Neural progenitor cell (in vitro differentiated cells): ENCODE measurements around the gene SNRPF. TPM values are rescaled to one million over a fixed set of nuclear protein-coding genes. Genes with fewer than 3 reads are reported as not detected.

Experiments used
- DNase-seq: peaks from one replicate; pipeline ENCODE4 v3.0.0-alpha.2; 2016; ENCODE audit warnings: low spot score
- H2AFZ ChIP-seq: fragments of 200-600 bp; sonication (generic); replicated peaks from 2 replicates; pipeline ENCODE4 v1.6.1; 2016; ENCODE audit warnings: antibody characterized with exemption
- H3F3A ChIP-seq: fragments of 200-600 bp; sonication (generic); 2 replicates; pipeline ENCODE4 v1.6.1; 2016; ENCODE audit warnings: antibody characterized with exemption, low read depth
- H3K27ac ChIP-seq: fragments of 200-600 bp; sonication (generic); 2 replicates; pipeline ENCODE4 v1.5.1; 2016; ENCODE audit warnings: mild to moderate bottlenecking
- H3K27me3 ChIP-seq: fragments of 200-600 bp; sonication (generic); 2 replicates; pipeline ENCODE4 v1.6.1; 2016; ENCODE audit warnings: mild to moderate bottlenecking, moderate library complexity
- H3K36me3 ChIP-seq: fragments of 200-600 bp; sonication (generic); 2 replicates; pipeline ENCODE4 v1.5.1; 2016
- H3K4me1 ChIP-seq: fragments of 200-600 bp; sonication (generic); 2 replicates; pipeline ENCODE4 v1.6.1; 2016; ENCODE audit warnings: mixed run types
- H3K4me2 ChIP-seq: fragments of 200-600 bp; sonication (generic); 2 replicates; pipeline ENCODE4 v1.6.1; 2016
- H3K4me3 ChIP-seq: fragments of 200-600 bp; sonication (generic); 2 replicates; pipeline ENCODE4 v1.5.1; 2016
- H3K79me2 ChIP-seq: fragments of 200-600 bp; sonication (generic); 2 replicates; pipeline ENCODE4 v1.6.1; 2016; ENCODE audit warnings: low read depth
- H3K9ac ChIP-seq: fragments of 200-600 bp; sonication (generic); 2 replicates; pipeline ENCODE4 v1.6.1; 2016
- H3K9me3 ChIP-seq: fragments of 200-600 bp; sonication (generic); 2 replicates; pipeline ENCODE4 v1.5.1; 2016; ENCODE audit warnings: low read depth
- H4K20me1 ChIP-seq: fragments of 200-600 bp; sonication (generic); 2 replicates; pipeline ENCODE4 v1.6.1; 2016; ENCODE audit warnings: low read depth
- H3K27ac Mint-ChIP-seq: 3 replicates; pipeline ENCODE4 v1.8.0; 2021; ENCODE audit warnings: mixed read lengths
- H3K27me3 Mint-ChIP-seq: 2 replicates; pipeline ENCODE4 v1.8.0; 2022; ENCODE audit warnings: low read depth, mild to moderate bottlenecking, inconsistent platforms, moderate library complexity, mixed read lengths; ENCODE audit not compliant: insufficient read depth
- H3K36me3 Mint-ChIP-seq: 3 replicates; pipeline ENCODE4 v1.8.0; 2021; ENCODE audit warnings: mixed read lengths
- H3K4me1 Mint-ChIP-seq: 3 replicates; pipeline ENCODE4 v1.8.0; 2021; ENCODE audit warnings: mixed read lengths
- H3K4me3 Mint-ChIP-seq: 3 replicates; pipeline ENCODE4 v1.8.0; 2021; ENCODE audit warnings: mild to moderate bottlenecking, moderate library complexity, mixed read lengths
- H3K9me3 Mint-ChIP-seq: 3 replicates; pipeline ENCODE4 v1.8.0; 2020; ENCODE audit warnings: mixed read lengths
- EZH2 ChIP-seq: fragments of 200-600 bp; sonication (generic); IDR thresholded peaks from 2 replicates; pipeline ENCODE4 v1.6.1; 2017; ENCODE audit warnings: antibody characterized with exemption, mild to moderate bottlenecking, moderate library complexity
- EZH2phosphoT487 ChIP-seq: fragments of 200-600 bp; sonication (generic); IDR thresholded peaks from 2 replicates; pipeline ENCODE4 v1.6.1; 2017; ENCODE audit warnings: antibody characterized with exemption
- total RNA-seq: library from RNA; depleted of rRNA; stranded (reverse); fragments of >200 nt; gene quantifications from 2 replicates; pipeline ENCODE4 v1.2.3, GENCODE V29; 2015; ENCODE audit warnings: low replicate concordance
- TF ChIP-seq, protein P1 (sequence below): fragments of 200-600 bp; sonication (generic); IDR thresholded peaks from 2 replicates; pipeline ENCODE4 v1.5.1; 2017; ENCODE audit warnings: antibody characterized with exemption, mild to moderate bottlenecking

Gene SNRPF
- total RNA-seq, 1 donor from 2014 or later, result 49.7 TPM

DNA sequence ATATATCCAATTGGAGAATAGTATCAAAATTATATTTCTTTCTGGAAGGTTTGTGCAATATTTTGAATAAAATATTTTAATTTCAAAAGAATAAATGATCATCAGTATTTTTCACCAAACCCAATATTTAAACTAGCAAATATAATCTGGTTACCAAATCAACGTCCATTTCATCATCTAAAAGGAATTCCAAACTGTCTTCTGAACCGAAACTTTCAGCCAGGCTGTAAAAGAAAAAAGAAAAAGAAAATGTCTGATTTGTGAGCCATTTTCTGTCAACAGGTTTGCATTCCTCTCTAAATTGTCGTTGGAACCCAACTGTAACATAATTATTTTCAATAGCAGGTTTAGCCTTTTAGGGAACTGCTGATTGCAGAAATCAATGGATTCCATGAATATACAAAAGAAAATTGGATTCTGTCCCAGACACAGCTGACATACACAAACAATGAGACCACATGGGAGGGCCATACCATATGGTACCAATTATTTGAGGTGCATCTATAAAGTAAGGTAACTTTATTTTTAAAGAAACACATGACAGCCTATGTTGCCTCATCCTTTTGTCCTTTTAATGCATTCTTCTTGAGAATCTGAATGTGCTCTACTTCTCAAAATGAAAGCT is 22.7 kb downstream of the SNRPF start:
- H3K9me3 ChIP-seq, result no peaks in the 10 kb centered on the region
- Mint-ChIP-seq H3K9me3 (no peaks in the 10 kb centered on the region), H3K27ac (no peak overlapping the region), H3K4me1 (no peaks in the 10 kb centered on the region), H3K36me3 (no peaks in the 10 kb centered on the region), H3K27me3 (no peaks in the 10 kb centered on the region), H3K4me3 (no peak overlapping the region)
- H3K27me3 ChIP-seq, result no peaks in the 10 kb centered on the region
- no peak overlapping the region for H3K9ac ChIP-seq
- no peak overlapping the region for H3K27ac ChIP-seq
- H3K79me2 ChIP-seq, result no peaks in the 10 kb centered on the region
- H3K4me3 ChIP-seq, result no peak overlapping the region
- no peaks in the 10 kb centered on the region for H3F3A ChIP-seq
- no peak overlapping the region for H3K4me2 ChIP-seq
- DNase-seq, result no peak
- no peak overlapping the region for H2AFZ ChIP-seq
- H3K4me1 ChIP-seq, result no peaks in the 10 kb centered on the region
- H4K20me1 ChIP-seq, result no peaks in the 10 kb centered on the region
- no peaks in the 10 kb centered on the region for H3K36me3 ChIP-seq
- no peak for TF ChIP-seq EZH2
- TF ChIP-seq EZH2phosphoT487, result no peak
- TF ChIP-seq, protein P1, sequence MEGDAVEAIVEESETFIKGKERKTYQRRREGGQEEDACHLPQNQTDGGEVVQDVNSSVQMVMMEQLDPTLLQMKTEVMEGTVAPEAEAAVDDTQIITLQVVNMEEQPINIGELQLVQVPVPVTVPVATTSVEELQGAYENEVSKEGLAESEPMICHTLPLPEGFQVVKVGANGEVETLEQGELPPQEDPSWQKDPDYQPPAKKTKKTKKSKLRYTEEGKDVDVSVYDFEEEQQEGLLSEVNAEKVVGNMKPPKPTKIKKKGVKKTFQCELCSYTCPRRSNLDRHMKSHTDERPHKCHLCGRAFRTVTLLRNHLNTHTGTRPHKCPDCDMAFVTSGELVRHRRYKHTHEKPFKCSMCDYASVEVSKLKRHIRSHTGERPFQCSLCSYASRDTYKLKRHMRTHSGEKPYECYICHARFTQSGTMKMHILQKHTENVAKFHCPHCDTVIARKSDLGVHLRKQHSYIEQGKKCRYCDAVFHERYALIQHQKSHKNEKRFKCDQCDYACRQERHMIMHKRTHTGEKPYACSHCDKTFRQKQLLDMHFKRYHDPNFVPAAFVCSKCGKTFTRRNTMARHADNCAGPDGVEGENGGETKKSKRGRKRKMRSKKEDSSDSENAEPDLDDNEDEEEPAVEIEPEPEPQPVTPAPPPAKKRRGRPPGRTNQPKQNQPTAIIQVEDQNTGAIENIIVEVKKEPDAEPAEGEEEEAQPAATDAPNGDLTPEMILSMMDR, result no peak

DNA sequence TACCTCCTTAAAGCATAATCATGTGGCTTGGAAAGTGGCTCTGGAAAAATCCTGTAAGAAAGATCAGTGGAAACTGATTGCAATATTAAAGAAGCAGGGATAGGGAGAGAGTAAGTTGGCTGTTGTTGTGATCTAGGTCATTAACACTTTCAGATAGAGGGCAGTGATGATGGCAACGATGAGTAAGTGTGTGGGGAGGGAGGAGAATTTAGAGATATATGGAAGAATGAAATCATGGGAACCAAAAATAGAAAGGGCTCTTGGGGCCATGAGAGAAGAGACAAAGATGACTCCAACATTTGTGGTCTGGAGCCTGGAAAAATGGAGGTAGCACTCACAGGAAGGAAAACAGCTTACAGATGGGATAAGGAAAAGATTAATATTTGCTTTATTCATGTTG is 23.3 kb downstream of the SNRPF start:
- H3K4me2 ChIP-seq, result no peak overlapping the region
- H3K9me3 Mint-ChIP-seq, result no peaks in the 10 kb centered on the region

GRCh38 chr12:95882873-95883272 is 24.1 kb downstream of the SNRPF start:
- Histone ChIP-seq H3K9me3 (no peaks in the 10 kb centered on the region), H3K27ac (no peak overlapping the region), H3F3A (no peaks in the 10 kb centered on the region), H3K4me3 (no peak overlapping the region), H3K79me2 (no peaks in the 10 kb centered on the region), H3K36me3 (no peaks in the 10 kb centered on the region), H3K4me1 (no peaks in the 10 kb centered on the region), H3K27me3 (no peaks in the 10 kb centered on the region), H3K9ac (no peak overlapping the region), H2AFZ (no peak overlapping the region), H3K4me2 (no peak overlapping the region), H4K20me1 (no peaks in the 10 kb centered on the region)
- no peaks in the 10 kb centered on the region for H3K36me3 Mint-ChIP-seq
- H3K9me3 Mint-ChIP-seq, result no peaks in the 10 kb centered on the region
- TF ChIP-seq, protein P1, result no peak
- TF ChIP-seq EZH2phosphoT487 (no peak), EZH2 (no peak)
- H3K27ac Mint-ChIP-seq, result no peak overlapping the region
- DNase-seq, result no peak
- H3K27me3 Mint-ChIP-seq, result no peaks in the 10 kb centered on the region
- no peaks in the 10 kb centered on the region for H3K4me1 Mint-ChIP-seq
- H3K4me3 Mint-ChIP-seq, result no peak overlapping the region

More for the DNA sequence above, 23.3 kb downstream of the SNRPF start:
- no peaks in the 10 kb centered on the region for H3K36me3 ChIP-seq
- no peak overlapping the region for H2AFZ ChIP-seq
- Mint-ChIP-seq H3K27me3 (no peaks in the 10 kb centered on the region), H3K36me3 (no peaks in the 10 kb centered on the region), H3K4me3 (no peak overlapping the region), H3K27ac (no peak overlapping the region), H3K4me1 (no peaks in the 10 kb centered on the region)
- no peak overlapping the region for H3K4me3 ChIP-seq
- TF ChIP-seq EZH2phosphoT487, result no peak
- TF ChIP-seq, protein P1, result no peak
- TF ChIP-seq EZH2, result no peak
- no peaks in the 10 kb centered on the region for H3K9me3 ChIP-seq
- no peak overlapping the region for H3K9ac ChIP-seq
- H3F3A ChIP-seq, result no peaks in the 10 kb centered on the region
- no peaks in the 10 kb centered on the region for H3K79me2 ChIP-seq
- no peak for DNase-seq
- H3K27ac ChIP-seq, result no peak overlapping the region
- no peaks in the 10 kb centered on the region for H3K27me3 ChIP-seq
- no peaks in the 10 kb centered on the region for H3K4me1 ChIP-seq
- H4K20me1 ChIP-seq, result no peaks in the 10 kb centered on the region
